GM21381 (cell line): Measurements from ENCODE around the gene OR51E1.

Source experiments
- ATAC-seq: cut with Tn5 transposase; IDR thresholded peaks from one replicate; pipeline ENCODE4 v1.9.1; 2021; ENCODE audit warnings: mild to moderate bottlenecking, moderate library complexity; ENCODE audit not compliant: unreplicated experiment

The OR51E1 gene

GRCh38 chr11:4643682-4644081 is at the start of gene OR51E1:
TSS of gene OR51E1 (plus strand) at chr11:4643982. CDS start at chr11:4652527, 8,545 bp downstream.
- no peak for ATAC-seq

GRCh38 chr11:4605057-4605456 is 38.7 kb upstream of the OR51E1 start:
- no peak for ATAC-seq

- ATAC-seq, result no peak
Measured at GRCh38 chr11:4606231-4607015, 37.4 kb upstream of the OR51E1 start.

- ATAC-seq, result no peak
Measured at GRCh38 chr11:4607096-4607495, 36.7 kb upstream of the OR51E1 start.

- ATAC-seq, result peak; percentile 100
Measured at GRCh38 chr11:4607781-4608666, 35.8 kb upstream of the OR51E1 start, which contains the start of gene TRIM68. TSS of gene TRIM68 (minus strand) at chr11:4608231. CDS start at chr11:4605504, 2,727 bp downstream.

- ATAC-seq, result no peak
Measured at GRCh38 chr11:4610258-4610935, 33.4 kb upstream of the OR51E1 start.

GRCh38 chr11:4611986-4612385 is 31.8 kb upstream of the OR51E1 start:
- no peak for ATAC-seq

- ATAC-seq, result no peak
Measured at GRCh38 chr11:4615856-4616444, 27.8 kb upstream of the OR51E1 start.

- ATAC-seq, result no peak
Measured at GRCh38 chr11:4619514-4619913, 24.3 kb upstream of the OR51E1 start.

- ATAC-seq, result no peak
Measured at GRCh38 chr11:4626207-4627099, 17.3 kb upstream of the OR51E1 start.

GRCh38 chr11:4636136-4636535 is 7.6 kb upstream of the OR51E1 start:
- ATAC-seq, result no peak

GRCh38 chr11:4636962-4637661 is 6.7 kb upstream of the OR51E1 start, which contains the start of gene OR51D1:
TSS of gene OR51D1 (plus strand) at chr11:4637477. CDS start at chr11:4639791, 2,314 bp downstream.
- peak; percentile 98 for ATAC-seq

- no peak for ATAC-seq
Measured at GRCh38 chr11:4637662-4638047, 6.1 kb upstream of the OR51E1 start.

GRCh38 chr11:4639931-4640330 is 3.9 kb upstream of the OR51E1 start:
- no peak for ATAC-seq

GRCh38 chr11:4641501-4641900 is 2.3 kb upstream of the OR51E1 start:
- ATAC-seq, result no peak

- ATAC-seq, result no peak
Measured at GRCh38 chr11:4642043-4642442, 1.7 kb upstream of the OR51E1 start.

GRCh38 chr11:4643076-4643475 is 706 bp upstream of the OR51E1 start:
- ATAC-seq, result no peak

GRCh38 chr11:4644233-4644632 is 451 bp downstream of the OR51E1 start:
- ATAC-seq, result no peak

GRCh38 chr11:4645974-4646373 is 2.2 kb downstream of the OR51E1 start:
- no peak for ATAC-seq
